ENCODE measurements around the gene C15orf40. TPM values are rescaled to one million over a fixed set of nuclear protein-coding genes. Genes with fewer than 3 reads are reported as not detected.
A peak's percentile ranks its signal among the peaks of the same experiment; 100 is the strongest.
"Not testable (repeated sequence)": the region's sequence is repeated elsewhere in the genome, so short reads cannot be mapped to it uniquely, and the experiment has no call there.

The C15orf40 gene
- total RNA-seq, 3 donors from 2014 or later = 27.9 to 33.5 (median 32.7) TPM

GRCh38 chr15:83012076-83012426 lies 612 bp upstream of the C15orf40 start:
- H3K4me1 Mint-ChIP-seq (ENCODE audit: low read depth) = peaks cover 49% of the 10 kb centered on the region
- H3K36me3 Mint-ChIP-seq (ENCODE audit: insufficient read depth) = peaks cover 18% of the 10 kb centered on the region
- H3K27me3 Mint-ChIP-seq (ENCODE audit: low read depth) = no peaks in the 10 kb centered on the region
- peak overlapping the region; percentile 97 for H3K4me3 Mint-ChIP-seq
- ATAC-seq (no peak), DNase-seq (no peak)
- H3K9me3 Mint-ChIP-seq = no peaks in the 10 kb centered on the region

- Mint-ChIP-seq H3K4me3 (peak overlapping the region; percentile 97), H3K27me3 (ENCODE audit: low read depth) (no peaks in the 10 kb centered on the region), H3K4me1 (ENCODE audit: low read depth) (peaks cover 49% of the 10 kb centered on the region), H3K36me3 (ENCODE audit: insufficient read depth) (peaks cover 16% of the 10 kb centered on the region), H3K9me3 (no peaks in the 10 kb centered on the region)
- peak; percentile 71 to 78 for ATAC-seq
- DNase-seq = peak; percentile 67
Measured at GRCh38 chr15:83010709-83011270, 649 bp downstream of the C15orf40 start.

- H3K4me3 Mint-ChIP-seq; H3K4me1 Mint-ChIP-seq (ENCODE audit: low read depth); H3K9me3 Mint-ChIP-seq; H3K27me3 Mint-ChIP-seq (ENCODE audit: low read depth); ATAC-seq; DNase-seq; H3K36me3 Mint-ChIP-seq (ENCODE audit: insufficient read depth): not testable (repeated sequence)
Measured at GRCh38 chr15:83000672-83001031, 10.8 kb downstream of the C15orf40 start.

- peak; percentile 8 for DNase-seq
- H3K4me3 Mint-ChIP-seq = peak overlapping the region; percentile 63
- no peaks in the 10 kb centered on the region for H3K36me3 Mint-ChIP-seq (ENCODE audit: insufficient read depth)
- peaks cover 8% of the 10 kb centered on the region for H3K4me1 Mint-ChIP-seq (ENCODE audit: low read depth)
- H3K9me3 Mint-ChIP-seq = no peaks in the 10 kb centered on the region
- H3K27me3 Mint-ChIP-seq (ENCODE audit: low read depth) = no peaks in the 10 kb centered on the region
- peak; percentile 86 to 92 for ATAC-seq
Measured at GRCh38 chr15:82999905-83000671, 11.4 kb downstream of the C15orf40 start.

GRCh38 chr15:82999426-82999825 lies 12.0 kb downstream of the C15orf40 start:
- no peaks in the 10 kb centered on the region for H3K36me3 Mint-ChIP-seq (ENCODE audit: insufficient read depth)
- H3K4me3 Mint-ChIP-seq = no peak overlapping the region
- H3K9me3 Mint-ChIP-seq = no peaks in the 10 kb centered on the region
- no peaks in the 10 kb centered on the region for H3K27me3 Mint-ChIP-seq (ENCODE audit: low read depth)
- no peak for ATAC-seq
- peaks cover 8% of the 10 kb centered on the region for H3K4me1 Mint-ChIP-seq (ENCODE audit: low read depth)
- DNase-seq = no peak

GRCh38 chr15:82995938-82996337 lies 15.5 kb downstream of the C15orf40 start:
- ATAC-seq = no peak
- Mint-ChIP-seq H3K4me3 (no peak overlapping the region), H3K9me3 (no peaks in the 10 kb centered on the region), H3K27me3 (ENCODE audit: low read depth) (no peaks in the 10 kb centered on the region), H3K4me1 (ENCODE audit: low read depth) (peaks cover 8% of the 10 kb centered on the region), H3K36me3 (ENCODE audit: insufficient read depth) (peaks cover 4% of the 10 kb centered on the region)
- no peak for DNase-seq

- ATAC-seq (no peak), DNase-seq (no peak)
- peaks cover 7% of the 10 kb centered on the region for H3K36me3 Mint-ChIP-seq (ENCODE audit: insufficient read depth)
- no peak overlapping the region for H3K4me3 Mint-ChIP-seq
- H3K27me3 Mint-ChIP-seq (ENCODE audit: low read depth) = no peaks in the 10 kb centered on the region
- H3K4me1 Mint-ChIP-seq (ENCODE audit: low read depth) = peaks cover 3% of the 10 kb centered on the region
- no peaks in the 10 kb centered on the region for H3K9me3 Mint-ChIP-seq
Measured at GRCh38 chr15:82995076-82995475, 16.4 kb downstream of the C15orf40 start.

GRCh38 chr15:82993144-82993543 lies 18.3 kb downstream of the C15orf40 start:
- peaks cover 17% of the 10 kb centered on the region for H3K36me3 Mint-ChIP-seq (ENCODE audit: insufficient read depth)
- H3K9me3 Mint-ChIP-seq = no peaks in the 10 kb centered on the region
- DNase-seq (no peak), ATAC-seq (no peak)
- no peak overlapping the region for H3K4me3 Mint-ChIP-seq
- H3K4me1 Mint-ChIP-seq (ENCODE audit: low read depth) = peaks cover 5% of the 10 kb centered on the region
- no peaks in the 10 kb centered on the region for H3K27me3 Mint-ChIP-seq (ENCODE audit: low read depth)

GRCh38 chr15:82992436-82992998 lies 18.9 kb downstream of the C15orf40 start:
- no peak for DNase-seq
- no peak for ATAC-seq
- H3K27me3 Mint-ChIP-seq (ENCODE audit: low read depth) = no peaks in the 10 kb centered on the region
- peaks cover 18% of the 10 kb centered on the region for H3K36me3 Mint-ChIP-seq (ENCODE audit: insufficient read depth)
- peaks cover 6% of the 10 kb centered on the region for H3K4me1 Mint-ChIP-seq (ENCODE audit: low read depth)
- H3K4me3 Mint-ChIP-seq = no peak overlapping the region
- H3K9me3 Mint-ChIP-seq = no peaks in the 10 kb centered on the region

GRCh38 chr15:82986442-82986780 lies 25.0 kb downstream of the C15orf40 start:
- Mint-ChIP-seq H3K36me3 (ENCODE audit: insufficient read depth) (peaks cover 19% of the 10 kb centered on the region), H3K4me3 (peak overlapping the region; percentile 98), H3K4me1 (ENCODE audit: low read depth) (peaks cover 27% of the 10 kb centered on the region), H3K27me3 (ENCODE audit: low read depth) (no peaks in the 10 kb centered on the region), H3K9me3 (no peaks in the 10 kb centered on the region)
- DNase-seq (no peak), ATAC-seq (peak; percentile 47 to 52)

- DNase-seq = peak; percentile 88
- H3K4me1 Mint-ChIP-seq (ENCODE audit: low read depth) = peaks cover 27% of the 10 kb centered on the region
- H3K27me3 Mint-ChIP-seq (ENCODE audit: low read depth) = no peaks in the 10 kb centered on the region
- peaks cover 19% of the 10 kb centered on the region for H3K36me3 Mint-ChIP-seq (ENCODE audit: insufficient read depth)
- peak within 1 kb of the TSS; percentile 98 for H3K4me3 Mint-ChIP-seq
- peak; percentile 95 to 96 for ATAC-seq
- no peaks in the 10 kb centered on the region for H3K9me3 Mint-ChIP-seq
Measured at GRCh38 chr15:82985688-82986441, 25.6 kb downstream of the C15orf40 start, which contains the start of gene RAMAC. TSS of gene RAMAC (plus strand) at chr15:82986210. CDS start at chr15:82989019, 2,809 bp downstream.

- no peaks in the 10 kb centered on the region for H3K9me3 Mint-ChIP-seq
- no peak for DNase-seq
- no peak overlapping the region for H3K4me3 Mint-ChIP-seq
- H3K27me3 Mint-ChIP-seq (ENCODE audit: low read depth) = no peaks in the 10 kb centered on the region
- peaks cover 2% of the 10 kb centered on the region for H3K36me3 Mint-ChIP-seq (ENCODE audit: insufficient read depth)
- peaks cover 11% of the 10 kb centered on the region for H3K4me1 Mint-ChIP-seq (ENCODE audit: low read depth)
- no peak for ATAC-seq
Measured at GRCh38 chr15:82980981-82981380, 30.5 kb downstream of the C15orf40 start.

- ATAC-seq (no peak), DNase-seq (no peak)
- Mint-ChIP-seq H3K36me3 (ENCODE audit: insufficient read depth) (peaks cover 2% of the 10 kb centered on the region), H3K4me3 (no peak overlapping the region), H3K9me3 (no peaks in the 10 kb centered on the region), H3K4me1 (ENCODE audit: low read depth) (peaks cover 1% of the 10 kb centered on the region), H3K27me3 (ENCODE audit: low read depth) (no peaks in the 10 kb centered on the region)
Measured at GRCh38 chr15:82979726-82980125, 31.7 kb downstream of the C15orf40 start.

GRCh38 chr15:82978438-82978837 lies 33.0 kb downstream of the C15orf40 start:
- DNase-seq = no peak
- Mint-ChIP-seq H3K4me3 (no peak overlapping the region), H3K4me1 (ENCODE audit: low read depth) (peaks cover 1% of the 10 kb centered on the region), H3K36me3 (ENCODE audit: insufficient read depth) (peaks cover 2% of the 10 kb centered on the region), H3K9me3 (no peaks in the 10 kb centered on the region), H3K27me3 (ENCODE audit: low read depth) (no peaks in the 10 kb centered on the region)
- ATAC-seq = peak; percentile 46 to 50
